SU-DHL-6 (cell line): ENCODE results near the gene ADGRD2.

ENCODE experiments used
- H2AFZ ChIP-seq: fragments of 200-600 bp; sonication (generic); 2 replicates; pipeline ENCODE4 v1.6.1; 2014; ENCODE audit warnings: low read depth, mild to moderate bottlenecking, moderate library complexity, mixed read lengths, antibody characterized with exemption, low read length; ENCODE audit not compliant: severe bottlenecking
- H3F3A ChIP-seq: fragments of 200-600 bp; shearing (Covaris generic); 2 replicates; pipeline ENCODE4 v1.6.0; 2016; ENCODE audit warnings: antibody characterized with exemption, mild to moderate bottlenecking; ENCODE audit not compliant: insufficient read depth
- H3K27ac ChIP-seq: fragments of 200-600 bp; sonication (generic); 2 replicates; pipeline ENCODE4 v1.5.1; 2016; ENCODE audit warnings: low read depth, mild to moderate bottlenecking, low read length, moderate library complexity, mixed read lengths
- H3K27me3 ChIP-seq: fragments of 200-600 bp; sonication (generic), shearing (Covaris generic); 2 replicates; pipeline ENCODE4 v1.6.0; 2014; ENCODE audit warnings: mild to moderate bottlenecking, low read length
- H3K36me3 ChIP-seq: fragments of 200-600 bp; sonication (generic); 2 replicates; pipeline ENCODE4 v1.6.1; 2014; ENCODE audit warnings: mild to moderate bottlenecking, low read length, mixed read lengths
- H3K4me2 ChIP-seq: fragments of 300-600, 200-600 bp; shearing (Covaris generic), sonication (generic); 2 replicates; pipeline ENCODE4 v1.6.0; 2014; ENCODE audit warnings: low read length, low read depth, mild to moderate bottlenecking; ENCODE audit not compliant: poor library complexity, severe bottlenecking
- H3K4me3 ChIP-seq: fragments of 200-600 bp; sonication (generic); 2 replicates; pipeline ENCODE4 v1.5.1; 2014; ENCODE audit warnings: antibody characterized with exemption, low read length, mild to moderate bottlenecking, mixed read lengths; ENCODE audit not compliant: insufficient read depth, poor library complexity, severe bottlenecking
- H3K79me2 ChIP-seq: fragments of 200-600 bp; sonication (generic); 2 replicates; pipeline ENCODE4 v1.6.1; 2014; ENCODE audit warnings: mild to moderate bottlenecking, low read length, moderate library complexity; ENCODE audit not compliant: insufficient read depth
- H3K9ac ChIP-seq: fragments of 200-600 bp; sonication (generic); 2 replicates; pipeline ENCODE4 v1.7.0; 2014; ENCODE audit warnings: mild to moderate bottlenecking, low read length
- H3K9me2 ChIP-seq: fragments of 200-600 bp; sonication (generic); replicated peaks from 2 replicates; pipeline ENCODE4 v1.6.1; 2014; ENCODE audit warnings: low read length; ENCODE audit not compliant: insufficient read depth
- H3K9me3 ChIP-seq: fragments of 200-600 bp; sonication (generic); 2 replicates; pipeline ENCODE4 v1.6.1; 2014; ENCODE audit warnings: low read length, mixed read lengths; ENCODE audit not compliant: insufficient read depth
- H4K20me1 ChIP-seq: fragments of 200-600 bp; sonication (generic); 2 replicates; pipeline ENCODE4 v1.6.1; 2014; ENCODE audit warnings: low read depth, mild to moderate bottlenecking, antibody characterized with exemption, low read length, moderate library complexity, mixed read lengths
- CTCF ChIP-seq: fragments of 200-600 bp; sonication (generic); IDR thresholded peaks from one replicate; pipeline ENCODE4 v1.5.1; 2017; ENCODE audit warnings: antibody characterized with exemption, mild to moderate bottlenecking, low read length, moderate library complexity; ENCODE audit not compliant: insufficient read depth, poor library complexity, severe bottlenecking
- EZH2phosphoT487 ChIP-seq: fragments of 200-600 bp; sonication (generic), shearing (Covaris generic); conservative IDR thresholded peaks from 2 replicates; pipeline ENCODE4 v1.6.1; 2018; ENCODE audit warnings: mild to moderate bottlenecking, antibody characterized with exemption, low read length, moderate library complexity, mixed read lengths

The ADGRD2 gene

GRCh38 chr9:124526174-124526573 is 75.9 kb downstream of the ADGRD2 start:
- no peak overlapping the region for H3K9ac ChIP-seq
- no peak overlapping the region for H3K4me3 ChIP-seq
- H3K9me2 ChIP-seq = no peaks in the 10 kb centered on the region
- no peaks in the 10 kb centered on the region for H3F3A ChIP-seq
- no peak overlapping the region for H2AFZ ChIP-seq
- H3K36me3 ChIP-seq = no peaks in the 10 kb centered on the region
- no peak overlapping the region for H3K4me2 ChIP-seq
- H3K79me2 ChIP-seq = no peaks in the 10 kb centered on the region
- H3K27ac ChIP-seq = no peak overlapping the region
- H4K20me1 ChIP-seq = no peaks in the 10 kb centered on the region
- TF ChIP-seq EZH2phosphoT487 = no peak
- TF ChIP-seq CTCF = no peak
- H3K9me3 ChIP-seq = no peaks in the 10 kb centered on the region
- no peaks in the 10 kb centered on the region for H3K27me3 ChIP-seq

- H3K27ac ChIP-seq = no peak overlapping the region
- no peaks in the 10 kb centered on the region for H3K9me2 ChIP-seq
- H3K79me2 ChIP-seq = no peaks in the 10 kb centered on the region
- H3K9ac ChIP-seq = no peak overlapping the region
- no peaks in the 10 kb centered on the region for H3K36me3 ChIP-seq
- no peaks in the 10 kb centered on the region for H4K20me1 ChIP-seq
- no peak for TF ChIP-seq EZH2phosphoT487
- no peak for TF ChIP-seq CTCF
- no peak overlapping the region for H3K4me3 ChIP-seq
- H3K9me3 ChIP-seq = no peaks in the 10 kb centered on the region
- H3F3A ChIP-seq = no peaks in the 10 kb centered on the region
- no peak overlapping the region for H2AFZ ChIP-seq
- no peaks in the 10 kb centered on the region for H3K27me3 ChIP-seq
- H3K4me2 ChIP-seq = no peak overlapping the region
Measured at GRCh38 chr9:124527781-124528180, 77.5 kb downstream of the ADGRD2 start.
